GM18520 (cell line): Measurements from ENCODE around the gene CDR2L.
A peak's percentile ranks its signal among the peaks of the same experiment; 100 is the strongest.
"Not testable (repeated sequence)": the region's sequence is repeated elsewhere in the genome, so short reads cannot be mapped to it uniquely, and the experiment has no call there.

Experiments
- ATAC-seq: cut with Tn5 transposase; IDR thresholded peaks from one replicate; pipeline ENCODE4 v1.9.1; 2021; ENCODE audit not compliant: unreplicated experiment

Gene CDR2L

GRCh38 chr17:74981318-74981978, 6.0 kb upstream of the CDR2L start:
- no peak for ATAC-seq

GRCh38 chr17:74981979-74982662, 5.3 kb upstream of the CDR2L start:
- no peak for ATAC-seq

GRCh38 chr17:74982663-74983313, 4.6 kb upstream of the CDR2L start:
- ATAC-seq = not testable (repeated sequence)

- ATAC-seq = no peak
These were observed 1.2 kb upstream of the CDR2L start for GRCh38 chr17:74986206-74986576.

- ATAC-seq = peak; percentile 17
These were observed 678 bp downstream of the CDR2L start for GRCh38 chr17:74987909-74988711.

DNA sequence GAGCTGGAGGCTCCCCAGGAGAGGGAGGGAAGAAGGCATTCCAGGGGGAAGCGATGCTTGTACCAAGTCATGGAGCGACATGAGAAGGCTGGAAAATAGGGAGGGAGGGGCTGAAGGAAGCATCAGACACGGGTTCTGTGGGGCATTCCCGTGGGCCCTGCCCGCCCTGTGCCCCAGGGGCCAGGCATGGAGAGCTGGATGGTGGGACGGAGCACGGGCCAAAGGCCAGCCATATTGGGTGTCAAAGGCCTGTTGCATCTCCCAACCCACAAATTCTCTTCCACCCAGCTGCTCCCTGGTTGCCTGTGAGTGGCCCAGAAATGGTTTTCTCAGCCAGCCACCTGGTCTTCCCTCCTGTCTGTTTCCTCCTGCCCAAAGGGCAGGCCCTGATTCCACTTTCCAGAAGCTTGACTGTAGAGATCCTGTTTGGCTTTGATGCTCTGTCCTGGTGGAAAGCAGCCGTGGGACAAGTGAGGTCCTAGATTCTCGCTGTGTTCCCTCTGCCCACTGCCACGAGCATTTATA, 3.2 kb downstream of the CDR2L start:
- no peak for ATAC-seq

- ATAC-seq = no peak
These were observed 4.8 kb downstream of the CDR2L start for GRCh38 chr17:74992223-74992622.

GRCh38 chr17:74994440-74994839, 7.0 kb downstream of the CDR2L start:
- ATAC-seq = no peak

DNA sequence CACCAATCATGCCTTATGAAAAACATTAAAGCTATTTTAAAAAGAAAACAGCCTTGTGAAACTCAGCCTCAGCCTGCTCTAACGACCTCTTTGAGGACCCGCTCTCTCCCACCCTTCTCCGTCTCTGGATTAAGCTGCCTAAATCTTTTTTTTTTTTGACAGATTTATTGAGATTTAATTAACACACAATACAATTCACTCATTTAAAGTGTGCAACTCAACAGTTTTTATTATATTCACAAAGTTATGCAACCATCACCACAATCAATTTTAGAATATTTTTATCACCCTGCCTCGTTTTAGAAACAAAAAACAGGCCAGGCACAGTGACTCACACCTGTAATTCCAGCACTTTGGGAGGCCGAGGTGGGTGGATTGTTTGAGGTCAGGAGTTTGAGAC, 8.4 kb downstream of the CDR2L start:
- no peak for ATAC-seq

DNA sequence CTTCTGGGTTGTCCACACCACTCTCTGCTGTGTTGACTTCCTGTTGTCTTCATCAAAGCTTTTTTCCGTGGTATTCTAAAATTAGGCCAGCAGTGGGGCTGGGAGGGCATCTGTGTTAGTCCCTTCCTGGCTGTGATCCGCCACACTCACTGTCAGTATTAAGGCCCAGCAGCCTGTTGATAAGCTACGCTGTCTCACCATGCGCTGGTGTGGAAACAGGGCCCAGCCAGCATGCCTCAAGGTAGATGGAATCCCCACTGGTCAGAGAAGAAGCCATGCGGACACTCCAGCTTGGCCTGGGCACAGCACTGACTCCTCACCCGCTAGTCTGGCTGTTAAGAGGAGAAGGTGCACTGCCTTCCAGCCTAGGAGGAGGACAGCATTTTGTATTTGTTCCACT, 11.4 kb downstream of the CDR2L start:
- no peak for ATAC-seq

GRCh38 chr17:74999523-74999922, 12.1 kb downstream of the CDR2L start:
- no peak for ATAC-seq

GRCh38 chr17:75001915-75002843, 14.7 kb downstream of the CDR2L start:
- ATAC-seq = no peak

- ATAC-seq = no peak
These were observed 15.9 kb downstream of the CDR2L start for GRCh38 chr17:75003070-75003956.

DNA sequence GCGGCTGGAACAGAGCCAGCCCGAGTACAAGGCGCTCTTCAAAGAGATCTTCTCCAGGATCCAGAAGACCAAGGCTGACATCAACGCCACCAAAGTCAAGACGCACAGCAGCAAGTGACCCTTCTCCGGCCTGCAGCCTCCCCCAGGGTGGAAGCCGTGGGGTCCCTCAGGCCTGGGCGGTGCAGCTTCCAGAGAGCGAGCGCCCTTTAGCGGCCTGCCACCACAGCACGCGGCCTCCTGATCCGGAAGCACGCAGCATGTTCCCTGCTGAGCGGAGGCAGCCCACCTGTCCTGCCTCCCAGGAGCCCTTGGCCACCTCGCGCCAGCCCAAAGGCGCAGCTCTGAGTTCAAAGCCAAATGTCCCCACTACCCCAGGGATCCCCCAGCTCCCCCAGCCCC, 16.5 kb downstream of the CDR2L start:
- no peak for ATAC-seq

- ATAC-seq = no peak
These were observed 16.9 kb downstream of the CDR2L start for GRCh38 chr17:75004371-75004770.

DNA sequence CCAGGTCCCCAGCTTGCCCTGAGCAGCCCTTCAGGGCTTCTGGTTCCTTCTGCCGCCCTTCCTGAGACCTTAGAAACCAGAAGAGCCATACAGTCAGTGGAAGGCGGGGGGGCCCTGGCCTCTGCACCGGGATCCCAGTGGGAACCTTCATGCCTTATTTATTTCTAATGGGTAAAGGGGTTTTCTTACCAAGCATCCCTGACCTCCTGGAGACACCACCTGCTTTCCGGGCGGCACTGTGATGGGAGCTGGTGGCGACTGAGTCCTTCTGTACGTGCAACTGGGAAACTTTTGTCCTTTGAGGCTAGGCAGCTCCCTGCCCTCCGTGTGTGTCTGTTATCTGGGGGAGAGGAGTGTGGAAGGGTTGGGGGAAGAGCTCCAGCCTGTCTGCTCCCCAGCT, 17.9 kb downstream of the CDR2L start:
- no peak for ATAC-seq

DNA sequence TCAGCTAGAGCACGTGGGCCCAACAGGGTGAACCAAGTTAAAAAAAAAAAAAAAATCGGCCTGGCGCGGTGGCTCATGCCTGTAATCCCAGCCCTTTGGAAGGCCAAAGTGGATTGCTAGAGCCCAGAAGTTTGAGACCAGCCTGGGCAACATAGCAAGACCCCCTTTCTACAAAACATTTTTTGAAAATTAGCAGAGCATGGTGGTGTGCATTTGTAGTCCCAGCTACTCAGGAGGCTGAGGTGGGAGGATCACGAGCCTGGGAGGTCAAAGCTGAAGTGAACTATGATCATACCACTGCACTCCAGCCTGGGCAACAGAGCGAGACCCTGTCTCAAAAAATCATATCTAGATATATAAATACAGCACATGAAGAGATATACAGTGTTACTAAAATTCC, 18.7 kb downstream of the CDR2L start:
- not testable (repeated sequence) for ATAC-seq

DNA sequence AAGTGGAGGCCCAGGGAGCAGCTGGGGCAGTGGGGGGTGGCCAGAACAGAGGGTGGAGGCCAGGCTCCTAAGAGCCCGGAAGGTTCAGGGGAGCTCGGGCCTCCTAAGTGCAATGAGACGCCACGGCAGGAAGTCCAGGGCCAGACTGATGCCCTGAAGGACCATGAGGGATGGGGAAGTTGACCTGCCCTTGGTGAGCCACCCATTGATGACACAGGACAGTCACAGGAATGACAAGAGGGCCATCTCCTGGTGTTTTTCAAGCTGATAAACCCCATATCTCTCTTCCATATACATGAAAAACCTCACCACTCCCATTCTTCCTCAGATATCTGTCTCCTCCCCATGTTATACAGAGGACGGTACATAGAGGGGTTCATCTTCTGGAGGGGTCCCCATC, 19.2 kb downstream of the CDR2L start:
- ATAC-seq = no peak

- ATAC-seq = no peak
These were observed 20.9 kb downstream of the CDR2L start for GRCh38 chr17:75008373-75008772.
